ENCODE measurements around the gene CHRND. TPM values are rescaled to one million over a fixed set of nuclear protein-coding genes. Genes with fewer than 3 reads are reported as not detected.
A peak's percentile ranks its signal among the peaks of the same experiment; 100 is the strongest.

CHRND gene
- total RNA-seq, 1 experiment from 2014 or later = not detected

DNA sequence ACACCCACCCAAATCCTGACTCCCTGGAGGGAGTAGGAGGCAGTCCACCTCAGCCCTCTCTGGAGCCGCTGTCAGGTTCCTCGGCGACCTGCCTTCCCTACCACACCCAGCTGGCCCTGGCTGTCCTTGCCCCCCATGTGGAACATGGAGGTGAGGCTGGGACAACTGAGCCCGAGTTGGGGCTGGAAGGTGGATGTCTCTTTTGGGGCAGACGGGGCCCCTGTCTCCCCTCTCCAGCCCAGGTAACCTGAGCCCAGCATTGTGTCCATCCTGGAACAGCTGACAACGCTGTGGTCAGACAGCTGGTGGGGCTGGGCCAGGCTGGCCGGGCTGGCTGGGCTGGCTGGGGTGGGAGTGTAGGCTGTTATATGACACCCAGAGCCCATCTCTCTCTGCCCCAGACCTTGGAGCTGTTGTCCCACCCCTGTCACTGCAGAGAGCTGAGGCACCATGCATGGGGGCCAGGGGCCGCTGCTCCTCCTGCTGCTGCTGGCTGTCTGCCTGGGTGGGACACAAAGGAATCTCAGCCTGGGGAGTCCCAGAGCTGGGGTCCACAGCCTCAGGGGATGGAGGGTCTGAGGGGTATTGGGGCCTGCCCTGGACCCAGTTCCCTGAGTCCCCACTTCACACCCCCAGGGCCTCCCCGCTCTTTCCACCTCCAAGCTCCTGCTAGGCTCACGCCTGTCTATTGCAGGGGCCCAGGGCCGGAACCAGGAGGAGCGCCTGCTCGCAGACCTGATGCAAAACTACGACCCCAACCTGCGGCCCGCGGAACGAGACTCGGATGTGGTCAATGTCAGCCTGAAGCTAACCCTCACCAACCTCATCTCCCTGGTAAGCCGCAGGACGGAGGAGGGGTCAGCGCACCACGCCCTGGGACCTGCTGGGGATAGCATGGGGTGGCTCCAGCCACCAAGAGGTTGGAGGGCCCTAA is 13.6 kb downstream of the CHRND start, which contains the start of gene CHRNG:
Gene CHRNG (plus strand): TSS at position 395 of the 934 bp plus-strand sequence. CDS start 56 bp downstream, at position 451.
- DNase-seq (ENCODE audit: low spot score) = no peak
- peaks cover 4% of the 10 kb centered on the region; the same call in 1 of the 2 replicates for H3K36me3 Mint-ChIP-seq
- ChIA-PET CTCF (interaction anchor here (0.6 to 4.1 kb wide), 6 partner anchors 11 to 100 kb away, joined by 3 to 42 read pairs (median 3); partner anchors contain the start of genes EIF4E2, PRSS56 and TIGD1), POLR2A (interaction anchor here (1.0 kb wide), 1 partner anchor 11 kb away, joined by 6 read pairs; the partner anchor contains the start of genes EIF4E2 and TIGD1)
- peaks cover 11% of the 10 kb centered on the region for H3K9me3 Mint-ChIP-seq
- H3K27me3 Mint-ChIP-seq (ENCODE audit: low read depth) = peaks cover 15% of the 10 kb centered on the region
- no peak within 1 kb of the TSS for H3K4me3 Mint-ChIP-seq
- H3K4me1 Mint-ChIP-seq = peaks cover 21% of the 10 kb centered on the region
- ATAC-seq = peak; percentile 18
- no peak within 1 kb of the TSS for H3K27ac Mint-ChIP-seq
- peak; percentile 60 for TF ChIP-seq ZNF121 (CRISPR knock-in tag; IDR thresholded peaks at IDR 0.05)
- TF ChIP-seq, protein P1, sequence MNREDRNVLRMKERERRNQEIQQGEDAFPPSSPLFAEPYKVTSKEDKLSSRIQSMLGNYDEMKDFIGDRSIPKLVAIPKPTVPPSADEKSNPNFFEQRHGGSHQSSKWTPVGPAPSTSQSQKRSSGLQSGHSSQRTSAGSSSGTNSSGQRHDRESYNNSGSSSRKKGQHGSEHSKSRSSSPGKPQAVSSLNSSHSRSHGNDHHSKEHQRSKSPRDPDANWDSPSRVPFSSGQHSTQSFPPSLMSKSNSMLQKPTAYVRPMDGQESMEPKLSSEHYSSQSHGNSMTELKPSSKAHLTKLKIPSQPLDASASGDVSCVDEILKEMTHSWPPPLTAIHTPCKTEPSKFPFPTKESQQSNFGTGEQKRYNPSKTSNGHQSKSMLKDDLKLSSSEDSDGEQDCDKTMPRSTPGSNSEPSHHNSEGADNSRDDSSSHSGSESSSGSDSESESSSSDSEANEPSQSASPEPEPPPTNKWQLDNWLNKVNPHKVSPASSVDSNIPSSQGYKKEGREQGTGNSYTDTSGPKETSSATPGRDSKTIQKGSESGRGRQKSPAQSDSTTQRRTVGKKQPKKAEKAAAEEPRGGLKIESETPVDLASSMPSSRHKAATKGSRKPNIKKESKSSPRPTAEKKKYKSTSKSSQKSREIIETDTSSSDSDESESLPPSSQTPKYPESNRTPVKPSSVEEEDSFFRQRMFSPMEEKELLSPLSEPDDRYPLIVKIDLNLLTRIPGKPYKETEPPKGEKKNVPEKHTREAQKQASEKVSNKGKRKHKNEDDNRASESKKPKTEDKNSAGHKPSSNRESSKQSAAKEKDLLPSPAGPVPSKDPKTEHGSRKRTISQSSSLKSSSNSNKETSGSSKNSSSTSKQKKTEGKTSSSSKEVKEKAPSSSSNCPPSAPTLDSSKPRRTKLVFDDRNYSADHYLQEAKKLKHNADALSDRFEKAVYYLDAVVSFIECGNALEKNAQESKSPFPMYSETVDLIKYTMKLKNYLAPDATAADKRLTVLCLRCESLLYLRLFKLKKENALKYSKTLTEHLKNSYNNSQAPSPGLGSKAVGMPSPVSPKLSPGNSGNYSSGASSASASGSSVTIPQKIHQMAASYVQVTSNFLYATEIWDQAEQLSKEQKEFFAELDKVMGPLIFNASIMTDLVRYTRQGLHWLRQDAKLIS (CRISPR knock-in tag; IDR thresholded peaks at IDR 0.05; ENCODE audit: borderline replicate concordance) = no peak

DNA sequence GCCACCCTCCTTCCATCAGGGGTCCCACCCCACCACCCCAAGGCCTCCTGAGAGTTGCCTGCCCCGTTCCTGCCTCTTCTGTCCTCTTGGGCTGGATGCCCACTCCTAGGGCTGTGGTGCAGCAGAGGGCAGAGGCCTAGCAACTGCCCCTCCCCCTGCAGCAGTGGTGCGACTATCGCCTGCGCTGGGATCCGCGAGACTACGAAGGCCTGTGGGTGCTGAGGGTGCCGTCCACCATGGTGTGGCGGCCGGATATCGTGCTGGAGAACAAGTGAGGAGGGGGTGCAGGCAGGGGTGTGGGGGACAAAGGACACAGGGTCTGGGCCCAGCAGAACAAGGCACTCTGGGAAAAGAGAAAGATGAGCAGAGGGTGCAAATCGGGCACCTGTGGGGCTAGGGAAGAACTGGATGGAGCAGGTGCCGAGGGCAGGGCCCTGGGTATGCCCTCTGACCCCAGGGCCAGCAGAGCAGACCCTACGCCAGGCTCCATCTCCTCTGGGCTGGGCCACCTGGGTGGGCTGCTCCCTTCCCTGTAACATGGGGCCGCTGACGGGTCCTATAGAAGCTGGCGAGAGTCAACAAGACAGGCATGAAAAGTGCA is 14.6 kb downstream of the CHRND start:
- no peak overlapping the region for H3K4me3 Mint-ChIP-seq
- H3K27me3 Mint-ChIP-seq (ENCODE audit: low read depth) = peaks cover 15% of the 10 kb centered on the region
- DNase-seq (ENCODE audit: low spot score) (no peak), ATAC-seq (no peak)
- peaks cover 21% of the 10 kb centered on the region for H3K4me1 Mint-ChIP-seq
- no peak for TF ChIP-seq NR1H2 (CRISPR knock-in tag; IDR thresholded peaks at IDR 0.05)
- no peak for TF ChIP-seq GTF2I (CRISPR knock-in tag; conservative IDR thresholded peaks at IDR 0.05)
- TF ChIP-seq ZNF416 (CRISPR knock-in tag; IDR thresholded peaks at IDR 0.05) = no peak
- TF ChIP-seq ZNF138 (CRISPR knock-in tag; conservative IDR thresholded peaks at IDR 0.05) = no peak
- TF ChIP-seq ZNF396 (CRISPR knock-in tag; IDR thresholded peaks at IDR 0.05; ENCODE audit: borderline replicate concordance) = no peak
- TF ChIP-seq, protein P2, sequence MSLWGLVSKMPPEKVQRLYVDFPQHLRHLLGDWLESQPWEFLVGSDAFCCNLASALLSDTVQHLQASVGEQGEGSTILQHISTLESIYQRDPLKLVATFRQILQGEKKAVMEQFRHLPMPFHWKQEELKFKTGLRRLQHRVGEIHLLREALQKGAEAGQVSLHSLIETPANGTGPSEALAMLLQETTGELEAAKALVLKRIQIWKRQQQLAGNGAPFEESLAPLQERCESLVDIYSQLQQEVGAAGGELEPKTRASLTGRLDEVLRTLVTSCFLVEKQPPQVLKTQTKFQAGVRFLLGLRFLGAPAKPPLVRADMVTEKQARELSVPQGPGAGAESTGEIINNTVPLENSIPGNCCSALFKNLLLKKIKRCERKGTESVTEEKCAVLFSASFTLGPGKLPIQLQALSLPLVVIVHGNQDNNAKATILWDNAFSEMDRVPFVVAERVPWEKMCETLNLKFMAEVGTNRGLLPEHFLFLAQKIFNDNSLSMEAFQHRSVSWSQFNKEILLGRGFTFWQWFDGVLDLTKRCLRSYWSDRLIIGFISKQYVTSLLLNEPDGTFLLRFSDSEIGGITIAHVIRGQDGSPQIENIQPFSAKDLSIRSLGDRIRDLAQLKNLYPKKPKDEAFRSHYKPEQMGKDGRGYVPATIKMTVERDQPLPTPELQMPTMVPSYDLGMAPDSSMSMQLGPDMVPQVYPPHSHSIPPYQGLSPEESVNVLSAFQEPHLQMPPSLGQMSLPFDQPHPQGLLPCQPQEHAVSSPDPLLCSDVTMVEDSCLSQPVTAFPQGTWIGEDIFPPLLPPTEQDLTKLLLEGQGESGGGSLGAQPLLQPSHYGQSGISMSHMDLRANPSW (CRISPR knock-in tag; conservative IDR thresholded peaks at IDR 0.05; ENCODE audit: low read depth) = no peak
- H3K36me3 Mint-ChIP-seq = peaks cover 4% of the 10 kb centered on the region; the same call in 1 of the 2 replicates
- POLR2A ChIA-PET = interaction anchor here (0.8 kb wide), 1 partner anchor 494 kb away, joined by 4 read pairs; no protein-coding TSS in a partner anchor
- H3K9me3 Mint-ChIP-seq = peaks cover 11% of the 10 kb centered on the region
- CTCF ChIA-PET = interaction anchor here (1.1 to 4.1 kb wide), 2 partner anchors 19 to 32 kb away, joined by 3 to 42 read pairs; partner anchors contain the start of gene PRSS56
- no peak overlapping the region for H3K27ac Mint-ChIP-seq

DNA sequence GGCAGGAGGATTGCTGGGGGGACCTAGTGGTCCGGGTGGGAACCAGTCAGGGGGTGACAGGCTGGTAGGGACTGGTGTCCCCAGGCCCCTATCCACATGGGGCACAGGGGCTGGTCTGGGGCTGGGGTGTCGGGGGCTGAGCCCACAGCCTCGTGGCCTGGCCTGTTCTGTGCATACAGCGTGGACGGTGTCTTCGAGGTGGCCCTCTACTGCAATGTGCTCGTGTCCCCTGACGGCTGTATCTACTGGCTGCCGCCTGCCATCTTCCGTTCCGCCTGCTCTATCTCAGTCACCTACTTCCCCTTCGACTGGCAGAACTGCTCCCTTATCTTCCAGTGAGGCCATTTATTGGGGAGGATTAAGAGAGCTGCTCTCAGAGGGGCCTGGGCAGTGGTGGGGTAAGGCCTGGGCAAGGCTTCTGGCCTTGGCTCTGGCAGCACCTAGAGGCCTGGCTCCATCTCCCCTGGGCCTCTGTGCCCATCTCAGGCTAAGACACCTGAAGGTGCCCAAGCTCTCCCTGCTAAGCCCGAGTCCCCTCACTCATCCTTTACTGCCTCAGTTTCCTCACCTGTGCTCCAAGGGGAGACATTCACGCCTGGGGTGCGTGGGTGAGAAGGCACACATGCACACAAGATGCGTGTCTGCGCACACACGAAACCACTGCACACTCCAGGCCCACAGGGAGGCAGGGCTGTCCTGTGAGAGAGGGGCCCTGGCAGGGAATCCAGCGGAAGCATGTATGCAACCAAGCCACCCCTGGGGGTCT is 15.4 kb downstream of the CHRND start:
- Mint-ChIP-seq H3K9me3 (peaks cover 6% of the 10 kb centered on the region), H3K4me3 (no peak overlapping the region), H3K27ac (no peak overlapping the region), H3K4me1 (peaks cover 21% of the 10 kb centered on the region), H3K36me3 (peaks cover 4% of the 10 kb centered on the region; the same call in 1 of the 2 replicates), H3K27me3 (ENCODE audit: low read depth) (peaks cover 15% of the 10 kb centered on the region)
- DNase-seq (ENCODE audit: low spot score) (no peak), ATAC-seq (no peak)
- CTCF ChIA-PET = no interaction called here
- POLR2A ChIA-PET = interaction anchor here (0.8 kb wide), 1 partner anchor 493 kb away, joined by 4 read pairs; no protein-coding TSS in a partner anchor
- no peak for TF ChIP-seq TEAD1 (CRISPR knock-in tag; IDR thresholded peaks at IDR 0.05)
- TF ChIP-seq ZNF232 (CRISPR knock-in tag; IDR thresholded peaks at IDR 0.05) = no peak
- no peak for TF ChIP-seq JAZF1 (CRISPR knock-in tag; IDR thresholded peaks at IDR 0.05)
- TF ChIP-seq, protein P3, sequence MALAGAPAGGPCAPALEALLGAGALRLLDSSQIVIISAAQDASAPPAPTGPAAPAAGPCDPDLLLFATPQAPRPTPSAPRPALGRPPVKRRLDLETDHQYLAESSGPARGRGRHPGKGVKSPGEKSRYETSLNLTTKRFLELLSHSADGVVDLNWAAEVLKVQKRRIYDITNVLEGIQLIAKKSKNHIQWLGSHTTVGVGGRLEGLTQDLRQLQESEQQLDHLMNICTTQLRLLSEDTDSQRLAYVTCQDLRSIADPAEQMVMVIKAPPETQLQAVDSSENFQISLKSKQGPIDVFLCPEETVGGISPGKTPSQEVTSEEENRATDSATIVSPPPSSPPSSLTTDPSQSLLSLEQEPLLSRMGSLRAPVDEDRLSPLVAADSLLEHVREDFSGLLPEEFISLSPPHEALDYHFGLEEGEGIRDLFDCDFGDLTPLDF (CRISPR knock-in tag; IDR thresholded peaks at IDR 0.05) = no peak
- no peak for TF ChIP-seq CREM (CRISPR knock-in tag; IDR thresholded peaks at IDR 0.05)
- TF ChIP-seq, protein P4, sequence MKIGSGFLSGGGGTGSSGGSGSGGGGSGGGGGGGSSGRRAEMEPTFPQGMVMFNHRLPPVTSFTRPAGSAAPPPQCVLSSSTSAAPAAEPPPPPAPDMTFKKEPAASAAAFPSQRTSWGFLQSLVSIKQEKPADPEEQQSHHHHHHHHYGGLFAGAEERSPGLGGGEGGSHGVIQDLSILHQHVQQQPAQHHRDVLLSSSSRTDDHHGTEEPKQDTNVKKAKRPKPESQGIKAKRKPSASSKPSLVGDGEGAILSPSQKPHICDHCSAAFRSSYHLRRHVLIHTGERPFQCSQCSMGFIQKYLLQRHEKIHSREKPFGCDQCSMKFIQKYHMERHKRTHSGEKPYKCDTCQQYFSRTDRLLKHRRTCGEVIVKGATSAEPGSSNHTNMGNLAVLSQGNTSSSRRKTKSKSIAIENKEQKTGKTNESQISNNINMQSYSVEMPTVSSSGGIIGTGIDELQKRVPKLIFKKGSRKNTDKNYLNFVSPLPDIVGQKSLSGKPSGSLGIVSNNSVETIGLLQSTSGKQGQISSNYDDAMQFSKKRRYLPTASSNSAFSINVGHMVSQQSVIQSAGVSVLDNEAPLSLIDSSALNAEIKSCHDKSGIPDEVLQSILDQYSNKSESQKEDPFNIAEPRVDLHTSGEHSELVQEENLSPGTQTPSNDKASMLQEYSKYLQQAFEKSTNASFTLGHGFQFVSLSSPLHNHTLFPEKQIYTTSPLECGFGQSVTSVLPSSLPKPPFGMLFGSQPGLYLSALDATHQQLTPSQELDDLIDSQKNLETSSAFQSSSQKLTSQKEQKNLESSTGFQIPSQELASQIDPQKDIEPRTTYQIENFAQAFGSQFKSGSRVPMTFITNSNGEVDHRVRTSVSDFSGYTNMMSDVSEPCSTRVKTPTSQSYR (CRISPR knock-in tag; IDR thresholded peaks at IDR 0.05) = no peak
